ENCODE data around the gene EMC8.

The EMC8 gene

GRCh38 chr16:85767531-85767930 is 31.8 kb downstream of the EMC8 start:
- no peak for TF ChIP-seq GATA3 (IDR thresholded peaks at IDR 0.05; ENCODE audit: low read depth, low read length)
- TF ChIP-seq GATA2 (IDR thresholded peaks at IDR 0.05; ENCODE audit: low read depth, low read length), result no peak

DNA sequence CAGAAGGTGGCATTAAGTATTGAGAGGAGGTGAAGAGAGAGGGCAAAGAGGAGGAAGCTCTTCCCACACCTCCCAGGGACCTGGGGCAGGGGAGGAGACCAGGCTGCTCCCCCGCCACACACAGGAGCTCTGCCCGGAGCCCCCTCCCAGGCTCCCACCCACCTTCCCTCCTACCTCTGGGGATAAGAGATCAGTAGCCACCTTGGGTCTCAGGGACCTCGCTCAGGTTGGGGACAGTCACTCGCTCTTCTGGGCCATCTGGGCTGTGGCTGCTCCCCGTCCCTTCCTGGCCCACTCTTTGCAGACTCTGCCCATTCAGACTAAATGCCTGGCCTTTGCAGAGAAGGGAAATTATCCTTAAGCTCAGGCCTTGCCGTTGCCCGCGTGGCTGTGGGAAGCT is 33.6 kb downstream of the EMC8 start:
- TF ChIP-seq GATA2 (IDR thresholded peaks at IDR 0.05; ENCODE audit: low read depth, low read length) (no peak), GATA3 (IDR thresholded peaks at IDR 0.05; ENCODE audit: low read depth, low read length) (no peak)

DNA sequence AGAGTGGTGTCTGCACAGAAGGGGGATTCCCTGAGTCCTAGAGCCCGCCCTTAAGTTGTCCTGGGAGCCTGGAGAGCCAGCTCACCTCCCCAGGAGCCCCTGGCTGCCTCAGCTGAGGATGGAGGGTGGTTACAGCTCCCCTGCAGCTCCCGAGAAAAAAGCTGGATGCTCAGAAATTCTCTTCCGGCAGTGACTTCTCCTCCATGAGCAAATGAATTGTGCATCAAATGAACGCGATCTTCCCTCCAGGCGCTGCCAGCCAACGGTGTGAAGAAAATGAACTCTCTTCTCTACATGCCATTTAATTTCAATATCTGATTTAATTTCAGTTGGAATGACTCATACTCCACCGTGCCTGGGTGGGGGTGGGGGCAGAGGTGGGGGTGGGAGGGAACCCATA is 34.1 kb downstream of the EMC8 start:
- no peak for TF ChIP-seq GATA2 (IDR thresholded peaks at IDR 0.05; ENCODE audit: low read depth, low read length)
- no peak for TF ChIP-seq GATA3 (IDR thresholded peaks at IDR 0.05; ENCODE audit: low read depth, low read length)

DNA sequence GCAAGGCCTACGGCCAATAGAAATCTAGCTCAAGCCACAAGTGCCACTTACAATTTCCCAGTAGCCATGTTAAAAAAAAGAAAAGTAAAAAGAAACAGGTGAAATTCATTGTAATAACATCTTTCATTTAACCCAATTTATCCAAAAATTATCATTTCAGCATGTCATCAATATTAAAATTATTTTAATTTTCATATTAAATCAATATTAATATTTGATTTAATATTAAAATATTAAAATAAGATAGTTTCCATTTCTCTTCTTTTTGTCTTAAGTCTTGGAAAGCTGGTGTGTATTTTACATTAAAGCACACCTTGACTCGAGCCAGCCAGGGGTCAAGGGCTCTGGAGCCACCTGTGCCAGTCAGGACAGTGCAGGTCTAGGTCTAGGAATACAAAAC is 35.7 kb downstream of the EMC8 start:
- TF ChIP-seq GATA3 (IDR thresholded peaks at IDR 0.05; ENCODE audit: low read depth, low read length), result no peak
- no peak for TF ChIP-seq GATA2 (IDR thresholded peaks at IDR 0.05; ENCODE audit: low read depth, low read length)

DNA sequence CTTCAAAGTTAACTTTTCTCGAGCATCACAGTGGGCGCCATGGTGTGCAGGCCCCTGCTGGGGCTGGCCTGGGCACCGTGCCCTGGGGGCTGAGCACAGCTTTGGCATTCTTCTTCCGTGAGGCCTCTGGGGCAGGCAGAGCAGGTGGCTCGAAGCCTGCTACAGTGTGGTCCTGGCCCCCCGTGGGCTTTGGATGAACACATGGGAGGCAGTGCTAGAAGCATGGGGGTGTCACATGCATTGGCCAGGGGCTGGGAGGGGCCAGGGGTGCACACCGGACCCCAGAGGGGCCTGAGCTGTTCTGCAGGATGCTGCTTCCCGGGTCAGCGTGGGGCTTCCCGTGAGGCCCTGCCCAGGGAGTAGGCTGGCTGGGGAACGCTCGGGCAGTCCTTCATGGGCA is 36.4 kb downstream of the EMC8 start:
- TF ChIP-seq GATA2 (IDR thresholded peaks at IDR 0.05; ENCODE audit: low read depth, low read length), result no peak
- no peak for TF ChIP-seq GATA3 (IDR thresholded peaks at IDR 0.05; ENCODE audit: low read depth, low read length)

DNA sequence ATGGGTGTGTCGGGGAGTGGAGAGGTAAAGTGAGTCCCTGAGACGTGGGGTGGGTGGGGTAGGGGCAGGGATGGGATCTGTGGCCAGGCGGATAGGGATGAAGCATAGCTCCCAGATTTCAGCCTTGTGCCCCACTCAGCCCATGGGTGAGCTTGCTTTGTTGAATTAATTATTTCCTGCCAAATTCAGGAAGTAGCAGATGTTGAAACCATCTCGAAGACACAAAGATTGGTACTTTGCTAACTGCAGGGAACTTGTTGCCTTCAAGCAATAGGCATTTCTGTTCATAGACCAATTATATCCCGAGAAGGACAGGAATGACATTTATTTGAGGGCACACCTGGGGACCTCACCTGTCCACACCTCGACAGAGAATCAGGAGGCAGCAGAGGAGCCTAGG is 37.5 kb downstream of the EMC8 start:
- no peak for TF ChIP-seq GATA2 (IDR thresholded peaks at IDR 0.05; ENCODE audit: low read depth, low read length)
- no peak for TF ChIP-seq GATA3 (IDR thresholded peaks at IDR 0.05; ENCODE audit: low read depth, low read length)

DNA sequence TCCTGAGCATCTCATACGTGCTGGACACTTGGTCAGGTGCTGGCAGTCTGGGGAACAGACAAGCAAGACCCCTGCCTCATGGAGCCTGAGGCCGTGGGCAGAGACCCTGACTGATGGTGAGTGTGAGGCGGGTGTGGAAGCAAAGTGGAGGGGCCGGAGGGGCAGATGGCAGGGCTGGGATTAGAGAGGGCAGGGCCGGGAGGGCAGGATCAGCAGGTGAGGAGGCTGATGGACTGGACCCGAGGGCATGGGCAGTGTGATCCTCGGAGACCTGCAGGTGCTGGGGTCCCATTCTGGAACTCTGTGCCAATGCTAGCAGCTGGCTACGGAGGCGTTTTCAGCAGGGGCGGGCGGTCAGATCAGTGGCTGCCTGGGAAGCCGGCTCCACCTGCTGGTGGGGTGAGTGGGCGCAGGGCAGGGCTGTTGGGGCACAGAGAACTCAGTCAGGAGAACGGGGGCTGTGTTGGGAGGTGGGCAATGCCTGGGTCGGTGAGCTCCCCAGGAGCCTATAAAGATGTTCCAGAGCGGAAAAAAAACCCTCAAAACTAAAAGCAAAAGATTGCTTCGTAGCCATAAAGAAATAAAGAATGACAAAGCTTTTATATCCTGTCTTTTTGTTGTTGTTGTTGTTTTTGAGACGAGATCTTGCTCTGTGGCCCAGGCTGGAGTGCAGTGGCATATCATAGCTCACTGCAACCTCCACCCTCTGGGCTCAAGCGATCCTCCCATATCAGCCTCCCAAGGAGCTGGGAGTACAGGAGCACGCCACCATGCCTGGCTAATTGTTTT is 39.5 kb downstream of the EMC8 start:
- TF ChIP-seq GATA2 (IDR thresholded peaks at IDR 0.05; ENCODE audit: low read depth, low read length), result no peak
- TF ChIP-seq GATA3 (IDR thresholded peaks at IDR 0.05; ENCODE audit: low read depth, low read length), result no peak

GRCh38 chr16:85759136-85759535 is 40.2 kb downstream of the EMC8 start:
- no peak for TF ChIP-seq GATA3 (IDR thresholded peaks at IDR 0.05; ENCODE audit: low read depth, low read length)
- no peak for TF ChIP-seq GATA2 (IDR thresholded peaks at IDR 0.05; ENCODE audit: low read depth, low read length)

GRCh38 chr16:85757341-85757822 is 42.0 kb downstream of the EMC8 start:
- TF ChIP-seq GATA3 (IDR thresholded peaks at IDR 0.05; ENCODE audit: low read depth, low read length) (no peak), GATA2 (IDR thresholded peaks at IDR 0.05; ENCODE audit: low read depth, low read length) (no peak)

- no peak for TF ChIP-seq GATA2 (IDR thresholded peaks at IDR 0.05; ENCODE audit: low read depth, low read length)
- TF ChIP-seq GATA3 (IDR thresholded peaks at IDR 0.05; ENCODE audit: low read depth, low read length), result no peak
Measured at GRCh38 chr16:85755929-85756768, 43.2 kb downstream of the EMC8 start.

DNA sequence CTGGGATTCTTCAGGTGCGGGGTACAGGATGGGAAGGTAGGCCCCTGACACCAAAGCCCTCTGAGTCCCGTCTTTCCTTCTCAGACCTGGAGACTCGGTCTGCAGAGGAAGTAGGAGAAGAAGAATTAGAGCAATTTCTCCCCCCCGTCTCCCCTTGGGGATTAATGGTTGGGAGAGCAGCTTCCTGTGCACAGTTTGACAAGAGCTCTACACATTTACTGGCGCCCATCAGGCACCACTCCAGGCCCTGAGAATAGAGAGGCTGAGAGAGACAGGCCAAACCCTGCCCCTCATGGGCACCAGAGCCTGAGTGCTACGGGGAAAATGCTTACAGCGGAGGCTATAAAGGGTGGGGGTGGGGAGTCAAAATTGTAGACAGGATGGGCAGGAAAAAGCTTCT is 44.9 kb downstream of the EMC8 start:
- TF ChIP-seq GATA2 (IDR thresholded peaks at IDR 0.05; ENCODE audit: low read depth, low read length) (no peak), GATA3 (IDR thresholded peaks at IDR 0.05; ENCODE audit: low read depth, low read length) (no peak)

DNA sequence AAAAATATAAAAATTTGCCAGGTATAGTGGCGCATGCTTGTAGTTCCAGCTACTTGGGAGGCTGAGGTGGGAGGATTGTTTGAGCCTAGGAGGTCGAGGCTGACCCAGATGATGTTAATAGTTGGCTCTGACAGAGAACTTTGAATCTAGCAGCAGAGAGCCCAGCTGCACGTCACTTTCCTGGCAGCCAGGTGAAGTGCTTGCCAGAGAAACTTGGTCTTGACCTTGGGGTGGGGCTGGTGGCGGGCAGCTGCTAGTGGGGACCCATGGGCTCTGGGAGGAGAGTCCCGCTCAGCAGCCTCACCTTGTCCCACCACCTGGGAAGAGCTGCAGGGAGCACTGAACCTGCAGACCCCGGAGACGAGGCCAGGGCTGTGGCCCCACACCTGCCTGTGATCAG is 45.4 kb downstream of the EMC8 start:
- no peak for TF ChIP-seq GATA2 (IDR thresholded peaks at IDR 0.05; ENCODE audit: low read depth, low read length)
- no peak for TF ChIP-seq GATA3 (IDR thresholded peaks at IDR 0.05; ENCODE audit: low read depth, low read length)

DNA sequence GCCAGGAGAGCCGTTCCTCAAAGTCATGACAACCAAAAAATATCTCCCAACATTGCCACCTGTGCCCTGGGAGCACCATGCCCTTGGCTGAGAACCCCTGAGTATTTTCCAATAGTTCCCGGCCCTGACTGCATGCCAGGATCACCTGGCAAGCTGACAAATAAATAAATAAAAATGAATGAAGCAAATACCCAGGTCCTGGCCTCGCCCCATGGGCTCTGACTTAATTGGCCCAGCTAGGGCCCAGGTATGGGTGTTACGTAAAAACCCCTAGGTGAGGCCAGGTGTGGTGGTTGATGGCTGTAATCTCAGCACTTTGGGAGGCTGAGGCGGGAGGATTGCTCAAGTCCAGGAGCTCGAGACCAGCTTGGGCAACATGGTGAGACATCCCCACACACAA is 45.8 kb downstream of the EMC8 start:
- TF ChIP-seq GATA2 (IDR thresholded peaks at IDR 0.05; ENCODE audit: low read depth, low read length), result no peak
- no peak for TF ChIP-seq GATA3 (IDR thresholded peaks at IDR 0.05; ENCODE audit: low read depth, low read length)

DNA sequence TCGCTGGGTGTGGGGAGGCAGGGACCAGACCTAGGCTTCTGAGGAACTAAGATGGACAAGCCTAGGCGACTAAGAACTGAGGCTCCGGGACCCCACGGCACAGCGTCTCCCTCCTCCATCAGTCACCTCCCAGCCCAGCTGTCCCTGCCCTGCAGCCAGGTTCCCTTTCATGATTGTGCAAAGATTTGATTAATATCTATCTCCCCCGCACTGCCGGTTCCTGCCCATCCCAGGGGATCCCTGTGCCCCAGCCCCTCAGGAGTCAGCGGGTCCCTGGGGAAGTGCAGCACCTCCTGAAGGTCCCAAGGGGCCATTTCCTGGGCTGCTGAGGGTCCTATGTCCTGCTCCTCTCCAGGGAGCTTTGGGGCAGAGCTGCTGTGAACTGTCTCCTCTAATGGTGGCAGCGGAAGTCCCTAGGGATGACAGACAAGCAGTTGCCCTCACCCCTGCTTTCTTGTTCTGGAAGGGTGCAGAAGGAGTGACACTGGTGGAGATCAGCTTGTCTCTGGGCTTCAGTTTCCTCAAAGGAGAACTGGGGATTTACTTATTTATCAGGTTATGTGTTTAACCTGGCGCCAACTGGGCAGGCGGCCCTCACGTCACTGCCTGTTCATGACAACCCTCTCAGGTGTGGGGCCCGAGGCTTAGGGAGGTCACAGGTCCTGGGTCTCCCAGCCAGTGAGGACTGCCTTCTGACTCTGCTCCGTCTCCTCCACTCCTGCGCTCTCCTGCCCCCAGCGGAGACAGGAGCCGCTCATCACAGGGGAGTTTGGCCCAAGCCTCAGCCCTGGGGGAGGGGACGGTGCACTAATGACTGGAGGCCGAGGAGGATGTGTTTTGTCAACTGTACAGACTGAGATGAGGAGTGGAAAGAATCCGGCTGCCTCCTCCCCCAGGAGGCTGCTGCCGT is 46.6 kb downstream of the EMC8 start:
- TF ChIP-seq GATA3 (IDR thresholded peaks at IDR 0.05; ENCODE audit: low read depth, low read length), result no peak
- no peak for TF ChIP-seq GATA2 (IDR thresholded peaks at IDR 0.05; ENCODE audit: low read depth, low read length)
